Endodermal cell (in vitro differentiated cells): Measurements from ENCODE around the gene PCCA. TPM values are rescaled to one million over a fixed set of nuclear protein-coding genes. Genes with fewer than 3 reads are reported as not detected.

Source experiments
- DNase-seq: peaks from one replicate; pipeline ENCODE4 v3.0.0-alpha.2; 2017
- H3K27ac ChIP-seq: 2 replicates; pipeline ENCODE4 v1.5.1; 2013; ENCODE audit warnings: mild to moderate bottlenecking, low read depth, low read length, moderate library complexity
- H3K27me3 ChIP-seq: 2 replicates; pipeline ENCODE4 v1.6.1; 2013; ENCODE audit warnings: mild to moderate bottlenecking, low read length, moderate library complexity; ENCODE audit not compliant: insufficient read depth, control insufficient read depth, poor library complexity, severe bottlenecking
- H3K36me3 ChIP-seq: 2 replicates; pipeline ENCODE4 v1.7.0; 2013; ENCODE audit warnings: mild to moderate bottlenecking, low read length, moderate library complexity; ENCODE audit not compliant: control insufficient read depth, insufficient read depth
- H3K4me1 ChIP-seq: one replicate; pipeline ENCODE4 v1.7.0; 2013; ENCODE audit warnings: low read length; ENCODE audit not compliant: control insufficient read depth, insufficient read depth
- H3K4me3 ChIP-seq: 2 replicates; pipeline ENCODE4 v1.5.1; 2013; ENCODE audit warnings: mild to moderate bottlenecking, low read length, moderate library complexity
- H3K9ac ChIP-seq: 2 replicates; pipeline ENCODE4 v1.6.1; 2013; ENCODE audit warnings: mild to moderate bottlenecking, low read length, moderate library complexity; ENCODE audit not compliant: poor library complexity, severe bottlenecking; ENCODE audit errors: extremely low read depth
- H3K9me3 ChIP-seq: 2 replicates; pipeline ENCODE4 v1.6.1; 2013; ENCODE audit warnings: mild to moderate bottlenecking, low read length, moderate library complexity; ENCODE audit not compliant: control insufficient read depth
- H3K27ac Mint-ChIP-seq: 2 replicates; pipeline ENCODE4 v1.8.0; 2020; ENCODE audit warnings: mixed read lengths
- H3K27me3 Mint-ChIP-seq: 2 replicates; pipeline ENCODE4 v1.8.0; 2021; ENCODE audit warnings: mild to moderate bottlenecking, mixed read lengths; ENCODE audit not compliant: insufficient read depth
- H3K36me3 Mint-ChIP-seq: 2 replicates; pipeline ENCODE4 v1.8.0; 2020; ENCODE audit warnings: low read depth, mixed read lengths
- H3K4me1 Mint-ChIP-seq: 2 replicates; pipeline ENCODE4 v1.8.0; 2020; ENCODE audit warnings: mixed read lengths
- H3K4me3 Mint-ChIP-seq: 2 replicates; pipeline ENCODE4 v1.8.0; 2020; ENCODE audit warnings: mild to moderate bottlenecking, moderate library complexity, mixed read lengths
- H3K9me3 Mint-ChIP-seq: 2 replicates; pipeline ENCODE4 v1.8.0; 2020; ENCODE audit warnings: mild to moderate bottlenecking, mixed read lengths
- whole genome bisulfite sequencing, 2 experiments: methylation state at CpG; one replicate each; pipeline versions ENCODE4 v1.1.5 to v1.1.7; 2013; ENCODE audit warnings: missing lambda C conversion rate in 2 of 2, mixed read lengths in 1 of 2; ENCODE audit not compliant: insufficient coverage in 1 of 2, insufficient read length in 1 of 2; 5-methylcytosine and 5-hydroxymethylcytosine counted together
- total RNA-seq, 2 donors: library from RNA; stranded (reverse); fragmentation: NEBNext Ultra II Directional in 1 of 2; extraction: Animal tissue kit (Norgen Biotek cat#: 25700) in 1 of 2; gene quantifications; 2 replicates in 1 of 2; 3 replicates in 1 of 2; pipeline ENCODE4 v1.2.1, GENCODE V29; 2021
- TF ChIP-seq, protein P1 (sequence below): fragments of 200-600 bp; sonication (generic); conservative IDR thresholded peaks from 2 replicates; pipeline ENCODE4 v1.5.0; 2021; ENCODE audit warnings: antibody characterized with exemption, mild to moderate bottlenecking

Gene PCCA
- total RNA-seq, 2 donors from 2014 or later, result 60.2 to 67.2 TPM

DNA sequence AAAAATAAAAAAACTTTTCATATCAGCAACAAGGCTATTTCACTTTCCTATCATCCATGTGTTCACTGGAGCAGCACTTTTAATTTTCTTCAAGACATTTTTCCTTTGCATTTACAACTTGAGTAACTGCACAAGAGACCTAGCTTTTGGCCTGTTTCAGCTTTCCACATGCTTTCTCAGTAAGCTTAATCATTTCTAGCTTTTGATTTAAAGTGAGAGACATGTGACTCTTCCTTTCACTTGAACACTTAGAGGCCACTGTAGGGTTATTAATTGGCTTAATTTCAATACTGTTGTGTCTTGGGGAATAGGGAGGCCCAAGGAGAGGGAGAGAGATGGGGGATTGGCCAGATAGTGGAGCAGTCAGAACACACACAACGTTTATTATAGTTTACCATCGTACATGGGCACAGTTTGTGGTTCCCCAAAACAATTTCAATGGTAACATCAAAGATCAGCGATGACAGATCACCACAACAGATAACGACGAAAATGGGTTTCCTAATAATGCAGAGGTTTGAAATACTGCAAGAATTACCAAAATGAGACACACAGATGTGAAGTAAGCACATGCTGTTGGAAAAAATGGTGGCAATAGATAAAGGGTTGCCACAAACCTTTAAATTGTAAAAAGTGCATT, 382.1 kb downstream of the PCCA start:
- H3K27me3 Mint-ChIP-seq, result no peaks in the 10 kb centered on the region
- no peaks in the 10 kb centered on the region for H3K9me3 ChIP-seq
- H3K9ac ChIP-seq, result no peak overlapping the region
- H3K27me3 ChIP-seq, result no peaks in the 10 kb centered on the region
- TF ChIP-seq, protein P1, sequence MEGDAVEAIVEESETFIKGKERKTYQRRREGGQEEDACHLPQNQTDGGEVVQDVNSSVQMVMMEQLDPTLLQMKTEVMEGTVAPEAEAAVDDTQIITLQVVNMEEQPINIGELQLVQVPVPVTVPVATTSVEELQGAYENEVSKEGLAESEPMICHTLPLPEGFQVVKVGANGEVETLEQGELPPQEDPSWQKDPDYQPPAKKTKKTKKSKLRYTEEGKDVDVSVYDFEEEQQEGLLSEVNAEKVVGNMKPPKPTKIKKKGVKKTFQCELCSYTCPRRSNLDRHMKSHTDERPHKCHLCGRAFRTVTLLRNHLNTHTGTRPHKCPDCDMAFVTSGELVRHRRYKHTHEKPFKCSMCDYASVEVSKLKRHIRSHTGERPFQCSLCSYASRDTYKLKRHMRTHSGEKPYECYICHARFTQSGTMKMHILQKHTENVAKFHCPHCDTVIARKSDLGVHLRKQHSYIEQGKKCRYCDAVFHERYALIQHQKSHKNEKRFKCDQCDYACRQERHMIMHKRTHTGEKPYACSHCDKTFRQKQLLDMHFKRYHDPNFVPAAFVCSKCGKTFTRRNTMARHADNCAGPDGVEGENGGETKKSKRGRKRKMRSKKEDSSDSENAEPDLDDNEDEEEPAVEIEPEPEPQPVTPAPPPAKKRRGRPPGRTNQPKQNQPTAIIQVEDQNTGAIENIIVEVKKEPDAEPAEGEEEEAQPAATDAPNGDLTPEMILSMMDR, result no peak
- H3K4me1 ChIP-seq, result peaks cover 7% of the 10 kb centered on the region
- H3K9me3 Mint-ChIP-seq, result no peaks in the 10 kb centered on the region
- H3K27ac Mint-ChIP-seq, result no peak overlapping the region
- WGBS, 2 experiments, result 94 to 98% methylated on average over 5 of the region's 5 CpGs
- H3K36me3 ChIP-seq, result peaks cover 3% of the 10 kb centered on the region
- peaks cover 19% of the 10 kb centered on the region for H3K36me3 Mint-ChIP-seq
- no peak overlapping the region for H3K4me3 Mint-ChIP-seq
- DNase-seq, result no peak
- no peak overlapping the region for H3K27ac ChIP-seq
- peaks cover 20% of the 10 kb centered on the region for H3K4me1 Mint-ChIP-seq
- no peak overlapping the region for H3K4me3 ChIP-seq

DNA sequence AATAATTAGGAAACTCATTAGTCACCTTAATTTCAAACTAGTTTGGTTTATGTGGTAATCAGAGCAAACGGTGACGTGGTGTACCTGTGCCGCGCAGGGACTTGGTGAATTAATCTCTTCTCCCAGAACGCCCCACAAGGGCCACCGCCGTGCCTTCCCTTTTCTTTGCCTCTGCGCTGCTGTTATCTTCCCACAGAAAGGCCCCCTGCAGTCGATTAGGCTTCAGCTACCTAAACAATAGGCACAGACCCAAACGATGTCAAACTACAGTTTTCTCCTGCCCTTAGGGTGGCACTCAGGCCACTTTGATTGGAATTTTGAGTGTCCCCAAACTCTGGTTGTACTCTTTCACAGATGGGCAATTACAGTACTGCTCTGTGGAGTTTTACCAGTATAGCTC, 384.2 kb downstream of the PCCA start:
- H3K4me3 Mint-ChIP-seq, result no peak overlapping the region
- H3K36me3 Mint-ChIP-seq, result peaks cover 12% of the 10 kb centered on the region
- Histone ChIP-seq H3K36me3 (peaks cover under 1% of the 10 kb centered on the region), H3K4me3 (no peak overlapping the region), H3K9ac (no peak overlapping the region), H3K27me3 (no peaks in the 10 kb centered on the region), H3K27ac (peak overlapping the region; percentile 67), H3K4me1 (peaks cover 7% of the 10 kb centered on the region), H3K9me3 (no peaks in the 10 kb centered on the region)
- peak; percentile 79 for DNase-seq
- H3K27me3 Mint-ChIP-seq, result no peaks in the 10 kb centered on the region
- no peaks in the 10 kb centered on the region for H3K9me3 Mint-ChIP-seq
- H3K4me1 Mint-ChIP-seq, result peaks cover 21% of the 10 kb centered on the region
- H3K27ac Mint-ChIP-seq, result peak overlapping the region; percentile 35
- TF ChIP-seq, protein P1, result peak; percentile 36
- WGBS, 2 experiments, result 27 to 32% methylated on average over 8 to 10 of the region's 10 CpGs

DNA sequence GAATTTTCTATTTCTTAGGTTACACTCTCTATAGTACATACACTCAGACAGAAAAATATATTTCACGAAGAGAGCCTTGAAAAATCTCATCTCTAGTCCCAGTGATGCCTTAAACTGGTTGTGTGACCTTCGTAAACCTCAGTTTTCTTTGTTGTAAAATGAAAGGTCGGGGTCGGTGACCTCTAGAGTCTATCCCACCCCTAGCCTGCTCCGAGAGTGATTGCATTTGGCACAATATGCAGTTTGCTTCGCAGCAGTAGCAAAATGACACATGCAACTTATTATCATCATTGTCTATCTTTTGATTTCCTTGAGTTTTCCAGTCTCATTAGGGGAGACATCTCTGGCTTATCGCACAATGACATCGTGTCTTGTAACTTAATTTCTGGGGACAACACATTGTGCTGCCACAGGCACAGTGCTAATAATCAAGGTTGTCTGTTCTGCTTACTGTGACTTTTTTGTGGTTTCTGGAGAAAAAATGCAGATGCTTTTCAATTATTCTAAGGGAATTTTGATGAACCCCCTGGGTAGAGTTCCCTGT, 384.7 kb downstream of the PCCA start:
- Histone ChIP-seq H3K36me3 (no peaks in the 10 kb centered on the region), H3K9ac (no peak overlapping the region), H3K4me3 (no peak overlapping the region), H3K27me3 (no peaks in the 10 kb centered on the region), H3K4me1 (peaks cover 7% of the 10 kb centered on the region), H3K9me3 (no peaks in the 10 kb centered on the region), H3K27ac (peak overlapping the region; percentile 67)
- Mint-ChIP-seq H3K27ac (no peak overlapping the region), H3K4me3 (no peak overlapping the region), H3K9me3 (no peaks in the 10 kb centered on the region), H3K36me3 (peaks cover 9% of the 10 kb centered on the region), H3K27me3 (no peaks in the 10 kb centered on the region), H3K4me1 (peaks cover 25% of the 10 kb centered on the region)
- no peak for DNase-seq
- WGBS, 2 experiments, result 79 to 89% methylated on average over 8 of the region's 8 CpGs
- TF ChIP-seq, protein P1, result no peak
